PC-9 (cell line): ENCODE data around the gene KCNG4. TPM values are rescaled to one million over a fixed set of nuclear protein-coding genes. Genes with fewer than 3 reads are reported as not detected.

ENCODE experiments used
- BruUV-seq: library from RNA; stranded (reverse); fragments of 400-500 nt; replicated peaks from 2 replicates; lab custom pipeline; 2021; lab: Mats Ljungman, UMichigan
- CTCF ChIA-PET: fragments of 300-600 bp; sonication (Branson Sonifier 250); formaldehyde crosslinking; loops from one replicate; lab custom pipeline; 2022; ENCODE audit warnings: antibody characterized with exemption; lab: Charles Lee
- POLR2A ChIA-PET: fragments of 300-600 bp; sonication (Branson Sonifier 250); formaldehyde crosslinking; loops from one replicate; lab custom pipeline; 2022; ENCODE audit warnings: antibody characterized with exemption; ENCODE audit not compliant: unreplicated experiment; lab: Charles Lee
- DNase-seq, 2 experiments: peaks; one replicate each; pipeline versions ENCODE4 v3.0.0 to v3.0.0-alpha.2; 2015 to 2022; ENCODE audit warnings: mixed read lengths in 1 of 2
- H2AFZ ChIP-seq: fragments of 200-600 bp; sonication (generic); 2 replicates; pipeline ENCODE4 v1.8.1; 2017; ENCODE audit warnings: antibody characterized with exemption
- H3F3A ChIP-seq: fragments of 200-600 bp; sonication (generic); 2 replicates; pipeline ENCODE4 v1.8.1; 2017; ENCODE audit warnings: antibody characterized with exemption, mild to moderate bottlenecking, low read depth; ENCODE audit not compliant: insufficient read depth
- H3K27ac ChIP-seq: fragments of 200-600 bp; sonication (generic); 2 replicates; pipeline ENCODE4 v1.6.1; 2016; ENCODE audit warnings: mixed run types
- H3K27me3 ChIP-seq: fragments of 200-600 bp; sonication (generic); 2 replicates; pipeline ENCODE4 v1.6.1; 2016; ENCODE audit warnings: low read depth, mixed run types; ENCODE audit not compliant: insufficient read depth
- H3K36me3 ChIP-seq: fragments of 200-600 bp; sonication (generic); 2 replicates; pipeline ENCODE4 v1.6.1; 2016; ENCODE audit warnings: low read depth, mixed run types
- H3K4me1 ChIP-seq: fragments of 200-600 bp; sonication (generic); replicated peaks from 2 replicates; pipeline ENCODE4 v1.6.1; 2016; ENCODE audit warnings: mixed run types; ENCODE audit not compliant: insufficient read depth
- H3K4me2 ChIP-seq: fragments of 200-600 bp; sonication (generic); 2 replicates; pipeline ENCODE4 v1.6.1; 2017; ENCODE audit warnings: mixed run types
- H3K4me3 ChIP-seq: fragments of 200-600 bp; sonication (generic); 2 replicates; pipeline ENCODE4 v1.6.1; 2016; ENCODE audit warnings: mixed run types
- H3K79me2 ChIP-seq: fragments of 200-600 bp; sonication (generic); 2 replicates; pipeline ENCODE4 v1.6.1; 2017; ENCODE audit warnings: low read depth, mixed run types
- H3K9me2 ChIP-seq: fragments of 200-600 bp; sonication (generic); 2 replicates; pipeline ENCODE4 v1.8.1; 2017; ENCODE audit warnings: mild to moderate bottlenecking; ENCODE audit not compliant: insufficient read depth
- H3K9me3 ChIP-seq: fragments of 200-600 bp; sonication (generic); 2 replicates; pipeline ENCODE4 v1.8.1; 2016; ENCODE audit warnings: low read depth; ENCODE audit not compliant: insufficient read depth
- H4K20me1 ChIP-seq: fragments of 200-600 bp; sonication (generic); 2 replicates; pipeline ENCODE4 v1.8.1; 2017; ENCODE audit not compliant: insufficient read depth
- EZH2 ChIP-seq: fragments of 200-600 bp; sonication (generic); IDR thresholded peaks from 2 replicates; pipeline ENCODE4 v1.8.0; 2017; ENCODE audit warnings: antibody characterized with exemption, low read depth
- intact Hi-C: fragments of 100-400 bp; cut with micrococcal nuclease; formaldehyde crosslinking; loops from one replicate; pipeline ENCODE4 v1.10.0; 2022; ENCODE audit not compliant: unreplicated experiment
- total RNA-seq: library from RNA; stranded (reverse); gene quantifications from 2 replicates; pipeline ENCODE4 v1.2.3, GENCODE V29; 2021
- TF ChIP-seq, protein P1 (sequence below): fragments of 200-600 bp; sonication (generic); conservative IDR thresholded peaks from 2 replicates; pipeline ENCODE4 v1.6.1; 2017; ENCODE audit warnings: mixed run types, antibody characterized with exemption, mild to moderate bottlenecking, moderate library complexity

Gene KCNG4
- total RNA-seq, 1 experiment from 2014 or later, result not detected

DNA sequence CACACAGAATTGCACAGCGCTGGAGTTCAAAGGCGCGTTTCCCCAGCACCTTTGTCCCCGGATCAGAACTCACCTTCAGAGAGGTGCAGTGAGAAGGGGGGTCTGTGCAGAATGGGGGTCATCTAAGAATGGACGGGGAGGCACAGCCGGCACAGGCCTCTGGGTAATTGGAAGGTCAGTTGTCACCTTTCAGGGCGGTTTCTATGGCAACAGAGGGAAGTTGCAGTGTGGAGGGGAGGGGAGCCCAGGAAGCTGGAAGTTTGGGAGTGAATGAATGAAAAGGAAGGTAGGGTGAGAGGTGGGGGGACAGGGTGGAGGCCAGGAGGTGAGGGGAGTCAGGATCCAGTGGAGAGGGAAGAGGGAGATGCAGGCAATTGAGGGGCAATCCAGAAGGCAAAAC, 12.4 kb upstream of the KCNG4 start:
- H2AFZ ChIP-seq, result no peak overlapping the region
- ChIA-PET CTCF (no interaction called here), POLR2A (no interaction called here)
- no peaks in the 10 kb centered on the region for H3K36me3 ChIP-seq
- intact Hi-C loops, result no loop called here
- no peak overlapping the region for H3K27ac ChIP-seq
- no peak overlapping the region for H3K4me2 ChIP-seq
- peaks cover 16% of the 10 kb centered on the region; the same call in 1 of the 2 replicates for H3F3A ChIP-seq
- H3K4me1 ChIP-seq, result peaks cover 25% of the 10 kb centered on the region
- no peak overlapping the region for H3K4me3 ChIP-seq
- no peaks in the 10 kb centered on the region for H4K20me1 ChIP-seq
- no peak for DNase-seq
- no peak for TF ChIP-seq EZH2
- TF ChIP-seq, protein P1, sequence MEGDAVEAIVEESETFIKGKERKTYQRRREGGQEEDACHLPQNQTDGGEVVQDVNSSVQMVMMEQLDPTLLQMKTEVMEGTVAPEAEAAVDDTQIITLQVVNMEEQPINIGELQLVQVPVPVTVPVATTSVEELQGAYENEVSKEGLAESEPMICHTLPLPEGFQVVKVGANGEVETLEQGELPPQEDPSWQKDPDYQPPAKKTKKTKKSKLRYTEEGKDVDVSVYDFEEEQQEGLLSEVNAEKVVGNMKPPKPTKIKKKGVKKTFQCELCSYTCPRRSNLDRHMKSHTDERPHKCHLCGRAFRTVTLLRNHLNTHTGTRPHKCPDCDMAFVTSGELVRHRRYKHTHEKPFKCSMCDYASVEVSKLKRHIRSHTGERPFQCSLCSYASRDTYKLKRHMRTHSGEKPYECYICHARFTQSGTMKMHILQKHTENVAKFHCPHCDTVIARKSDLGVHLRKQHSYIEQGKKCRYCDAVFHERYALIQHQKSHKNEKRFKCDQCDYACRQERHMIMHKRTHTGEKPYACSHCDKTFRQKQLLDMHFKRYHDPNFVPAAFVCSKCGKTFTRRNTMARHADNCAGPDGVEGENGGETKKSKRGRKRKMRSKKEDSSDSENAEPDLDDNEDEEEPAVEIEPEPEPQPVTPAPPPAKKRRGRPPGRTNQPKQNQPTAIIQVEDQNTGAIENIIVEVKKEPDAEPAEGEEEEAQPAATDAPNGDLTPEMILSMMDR, result no peak
- H3K9me2 ChIP-seq, result no peaks in the 10 kb centered on the region
- H3K79me2 ChIP-seq, result no peaks in the 10 kb centered on the region
- H3K9me3 ChIP-seq, result no peaks in the 10 kb centered on the region
- no TSS peak for BruUV-seq
- no peaks in the 10 kb centered on the region for H3K27me3 ChIP-seq

DNA sequence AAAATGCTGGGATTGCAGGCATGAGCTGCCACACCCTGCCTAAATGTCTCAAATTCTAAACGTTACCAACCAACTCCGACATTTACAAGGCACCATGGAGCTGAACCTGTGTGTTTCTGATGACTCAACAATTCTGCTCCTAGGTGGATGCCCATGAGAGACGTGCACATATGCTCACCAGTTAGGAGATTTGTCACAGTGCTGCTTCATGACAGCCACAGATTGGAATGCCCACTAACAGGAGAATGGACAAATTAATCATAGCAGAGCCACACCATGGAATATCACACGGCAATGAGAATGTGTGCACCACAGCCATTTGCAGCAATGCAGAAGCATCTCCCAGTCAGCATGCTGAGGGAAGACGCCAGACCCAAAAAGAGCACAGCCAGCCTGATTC, 8.0 kb upstream of the KCNG4 start:
- peak overlapping the region; percentile 9; the same call in 1 of the 2 replicates for H3K4me3 ChIP-seq
- H3K27ac ChIP-seq, result peak overlapping the region; percentile 90
- H2AFZ ChIP-seq, result peak overlapping the region; percentile 28; the same call in 1 of the 2 replicates
- no peaks in the 10 kb centered on the region for H3K36me3 ChIP-seq
- BruUV-seq, result no TSS peak
- no peaks in the 10 kb centered on the region for H4K20me1 ChIP-seq
- H3K79me2 ChIP-seq, result no peaks in the 10 kb centered on the region
- TF ChIP-seq, protein P1, result no peak
- no peak for TF ChIP-seq EZH2
- peak overlapping the region; percentile 69 for H3K4me2 ChIP-seq
- no peaks in the 10 kb centered on the region for H3K27me3 ChIP-seq
- DNase-seq, result peak; percentile 47 to 97
- H3F3A ChIP-seq, result peaks cover 29% of the 10 kb centered on the region; the same call in 1 of the 2 replicates
- H3K9me3 ChIP-seq, result no peaks in the 10 kb centered on the region
- CTCF ChIA-PET, result interaction anchor here (0.8 kb wide), 1 partner anchor 19 kb away, joined by 4 read pairs; no protein-coding TSS in a partner anchor
- POLR2A ChIA-PET, result interaction anchor here (0.5 kb wide), 1 partner anchor 131 kb away, joined by 3 read pairs; the partner anchor contains the start of gene MBTPS1
- intact Hi-C loops, result no loop called here
- H3K4me1 ChIP-seq, result peaks cover 42% of the 10 kb centered on the region
- no peaks in the 10 kb centered on the region for H3K9me2 ChIP-seq

DNA sequence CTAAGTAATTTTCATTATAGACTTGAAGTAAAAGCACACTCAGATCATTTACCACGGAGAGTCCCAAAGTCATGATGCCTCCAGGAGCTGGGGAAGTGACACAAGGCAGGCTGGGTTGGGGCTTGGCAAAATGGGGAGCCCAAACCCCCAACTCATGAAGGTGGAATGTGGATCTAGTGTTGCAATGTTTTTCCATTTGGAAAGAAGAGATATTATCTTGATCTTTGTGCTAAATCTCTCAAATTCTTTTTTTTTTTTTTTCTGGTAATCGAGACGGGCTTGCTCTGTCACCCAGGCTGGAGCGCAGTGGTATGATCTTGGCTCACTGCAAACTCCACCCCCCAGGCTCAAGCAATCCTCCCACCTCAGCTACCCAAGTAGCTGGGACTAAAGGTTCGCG, 7.5 kb upstream of the KCNG4 start:
- TF ChIP-seq, protein P1, result no peak
- TF ChIP-seq EZH2, result no peak
- no peaks in the 10 kb centered on the region for H3K79me2 ChIP-seq
- H3K27me3 ChIP-seq, result no peaks in the 10 kb centered on the region
- H3K4me1 ChIP-seq, result peaks cover 42% of the 10 kb centered on the region
- no peaks in the 10 kb centered on the region for H3K36me3 ChIP-seq
- CTCF ChIA-PET, result no interaction called here
- H3K9me2 ChIP-seq, result no peaks in the 10 kb centered on the region
- peak overlapping the region; percentile 9; the same call in 1 of the 2 replicates for H3K4me3 ChIP-seq
- peak overlapping the region; percentile 69 for H3K4me2 ChIP-seq
- H3F3A ChIP-seq, result peaks cover 29% of the 10 kb centered on the region; the same call in 1 of the 2 replicates
- peak overlapping the region; percentile 90 for H3K27ac ChIP-seq
- DNase-seq, result peak; percentile 58 to 92
- peak overlapping the region; percentile 28; the same call in 1 of the 2 replicates for H2AFZ ChIP-seq
- no peaks in the 10 kb centered on the region for H3K9me3 ChIP-seq
- POLR2A ChIA-PET, result interaction anchor here (0.5 kb wide), 1 partner anchor 130 kb away, joined by 3 read pairs; the partner anchor contains the start of gene MBTPS1
- BruUV-seq, result no TSS peak
- intact Hi-C loops, result no loop called here
- H4K20me1 ChIP-seq, result no peaks in the 10 kb centered on the region
